Body of pancreas (tissue), 4 donors: ENCODE results near the gene PHF21A.

Source experiments
- CTCF ChIP-seq, 7 experiments: fragments of 450-650 bp in 4 of 7; fragments of 200-600 bp in 3 of 7; sonication (generic) in 3 of 7; IDR thresholded peaks; one replicate each; pipeline ENCODE4 v1.5.1; 2016 to 2019; ENCODE audit warnings: antibody characterized with exemption in 7 of 7
- POLR2A ChIP-seq, 3 donors: fragments of 450-650 bp; IDR thresholded peaks; one replicate each; pipeline ENCODE4 v1.6.1; 2016; ENCODE audit warnings: antibody characterized with exemption in 3 of 3, mild to moderate bottlenecking in 2 of 3

DNA sequence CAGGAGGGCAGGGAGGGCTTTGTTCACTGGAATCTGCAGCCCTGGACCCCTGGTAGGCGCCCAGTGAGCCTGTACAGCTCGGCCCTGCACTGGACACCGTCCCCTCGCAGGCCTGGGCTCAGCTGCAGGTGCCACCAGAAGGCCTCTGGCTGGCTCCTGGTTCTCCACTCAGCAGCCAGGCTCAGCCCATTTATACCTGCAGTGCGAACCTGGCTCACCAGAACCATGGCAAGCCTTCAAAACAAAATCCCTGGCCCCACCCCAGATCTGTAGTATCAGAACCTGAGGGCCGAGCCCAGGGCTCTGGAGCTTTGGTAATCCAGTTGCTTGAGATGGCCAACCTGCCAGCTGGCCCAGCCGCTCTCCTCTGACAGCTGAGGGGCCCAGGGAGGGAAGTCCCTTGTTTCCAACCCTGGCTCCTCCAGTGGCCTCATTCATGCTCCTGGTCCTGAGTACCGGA is 213.3 kb downstream of the PHF21A start:
- TF ChIP-seq CTCF (IDR thresholded peaks at IDR 0.05) = no peak
- peak; percentile 39 to 54 (median 42) for TF ChIP-seq POLR2A (IDR thresholded peaks at IDR 0.05)
